Measurements from ENCODE around the gene FAF2. TPM values are rescaled to one million over a fixed set of nuclear protein-coding genes. Genes with fewer than 3 reads are reported as not detected.
"Not testable (repeated sequence)": the region's sequence is repeated elsewhere in the genome, so short reads cannot be mapped to it uniquely, and the experiment has no call there.

The FAF2 gene
- total RNA-seq, 1 donor from 2014 or later: 35.7 TPM

DNA sequence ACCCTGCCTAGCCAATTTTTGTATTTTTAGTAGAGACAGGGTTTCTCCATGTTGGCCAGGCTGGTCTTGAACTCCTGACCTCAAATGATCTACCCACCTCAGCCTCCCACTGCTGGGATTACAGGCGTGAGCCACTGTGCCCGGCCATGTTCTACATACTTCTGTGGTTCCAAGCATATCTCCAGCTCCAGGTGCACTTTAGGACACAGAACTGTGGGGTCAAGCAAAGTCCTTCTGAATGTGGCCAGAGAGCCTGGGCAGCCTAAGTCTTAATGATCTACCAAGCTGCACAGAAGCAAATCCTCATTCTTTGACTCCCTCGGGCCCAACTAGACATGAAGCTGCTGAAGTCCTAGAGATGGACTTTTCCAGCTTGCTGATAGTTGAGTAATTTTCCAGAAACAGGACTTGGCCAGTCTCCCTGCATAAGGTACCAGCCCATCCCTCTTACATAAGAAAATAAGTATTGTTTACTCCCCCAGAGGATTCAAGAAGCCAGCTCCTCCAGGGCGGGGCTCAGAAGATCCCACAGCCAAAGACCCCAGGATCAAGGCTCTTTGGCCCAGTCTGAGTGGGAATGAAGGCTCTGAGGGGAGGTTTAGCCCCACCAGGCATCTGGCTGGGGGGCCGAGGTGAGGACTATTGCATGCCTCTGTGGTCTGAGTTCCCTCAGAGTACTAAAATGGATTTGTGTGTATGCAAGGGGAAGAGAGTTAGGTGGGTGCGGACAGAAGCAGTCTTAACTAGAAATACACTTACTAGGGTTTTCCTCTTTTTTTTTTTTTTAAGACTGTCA, 40.5 kb upstream of the FAF2 start:
- TF ChIP-seq, protein P1, sequence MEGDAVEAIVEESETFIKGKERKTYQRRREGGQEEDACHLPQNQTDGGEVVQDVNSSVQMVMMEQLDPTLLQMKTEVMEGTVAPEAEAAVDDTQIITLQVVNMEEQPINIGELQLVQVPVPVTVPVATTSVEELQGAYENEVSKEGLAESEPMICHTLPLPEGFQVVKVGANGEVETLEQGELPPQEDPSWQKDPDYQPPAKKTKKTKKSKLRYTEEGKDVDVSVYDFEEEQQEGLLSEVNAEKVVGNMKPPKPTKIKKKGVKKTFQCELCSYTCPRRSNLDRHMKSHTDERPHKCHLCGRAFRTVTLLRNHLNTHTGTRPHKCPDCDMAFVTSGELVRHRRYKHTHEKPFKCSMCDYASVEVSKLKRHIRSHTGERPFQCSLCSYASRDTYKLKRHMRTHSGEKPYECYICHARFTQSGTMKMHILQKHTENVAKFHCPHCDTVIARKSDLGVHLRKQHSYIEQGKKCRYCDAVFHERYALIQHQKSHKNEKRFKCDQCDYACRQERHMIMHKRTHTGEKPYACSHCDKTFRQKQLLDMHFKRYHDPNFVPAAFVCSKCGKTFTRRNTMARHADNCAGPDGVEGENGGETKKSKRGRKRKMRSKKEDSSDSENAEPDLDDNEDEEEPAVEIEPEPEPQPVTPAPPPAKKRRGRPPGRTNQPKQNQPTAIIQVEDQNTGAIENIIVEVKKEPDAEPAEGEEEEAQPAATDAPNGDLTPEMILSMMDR (conservative IDR thresholded peaks at IDR 0.05; ENCODE audit: low read depth, low read length): no peak
- DNase-seq (ENCODE audit: low read depth): no peak
- no peak overlapping the region for H3K4me3 ChIP-seq (ENCODE audit: low read depth, low read length)

DNA sequence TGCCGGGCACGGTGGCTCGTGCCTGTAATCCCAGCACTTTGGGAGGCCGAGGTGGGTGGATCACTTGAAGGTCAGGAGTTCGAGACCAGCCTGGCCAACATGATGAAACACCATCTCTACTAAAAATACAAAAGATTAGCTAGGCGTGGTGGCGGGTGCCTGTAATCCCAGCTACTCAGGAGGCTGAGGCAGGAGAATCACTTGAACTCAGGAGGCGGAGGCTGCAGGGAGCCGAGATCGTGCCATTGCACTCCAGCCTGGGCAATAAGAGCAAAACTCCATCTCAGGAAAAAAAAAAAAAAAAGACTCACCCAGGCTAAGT, 40.0 kb upstream of the FAF2 start:
- H3K4me3 ChIP-seq (ENCODE audit: low read depth, low read length): not testable (repeated sequence)

DNA sequence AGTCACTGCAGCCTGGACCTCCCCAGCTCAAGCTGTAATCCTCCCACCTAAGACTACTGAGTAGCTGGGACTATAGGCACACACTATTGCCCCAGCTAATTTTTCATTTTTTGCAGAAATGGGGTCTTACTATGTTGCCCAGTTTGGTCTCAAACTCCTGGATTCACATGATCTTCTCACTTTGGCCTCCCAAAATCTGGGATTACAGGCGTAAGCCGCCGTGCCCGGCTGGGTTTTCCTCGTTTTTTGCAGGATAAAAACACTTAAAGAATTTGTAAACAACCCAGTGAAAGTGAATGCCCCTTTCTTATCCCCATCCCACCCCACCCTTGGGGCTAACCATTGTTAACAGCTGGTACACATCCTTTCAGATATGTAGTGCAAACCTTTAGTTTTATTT, 39.6 kb upstream of the FAF2 start:
- no peak for DNase-seq (ENCODE audit: low read depth)
- TF ChIP-seq, protein P1 (conservative IDR thresholded peaks at IDR 0.05; ENCODE audit: low read depth, low read length): no peak
- no peak overlapping the region for H3K4me3 ChIP-seq (ENCODE audit: low read depth, low read length)

More for the DNA sequence above, 40.0 kb upstream of the FAF2 start:
- not testable (repeated sequence) for DNase-seq (ENCODE audit: low read depth)

DNA sequence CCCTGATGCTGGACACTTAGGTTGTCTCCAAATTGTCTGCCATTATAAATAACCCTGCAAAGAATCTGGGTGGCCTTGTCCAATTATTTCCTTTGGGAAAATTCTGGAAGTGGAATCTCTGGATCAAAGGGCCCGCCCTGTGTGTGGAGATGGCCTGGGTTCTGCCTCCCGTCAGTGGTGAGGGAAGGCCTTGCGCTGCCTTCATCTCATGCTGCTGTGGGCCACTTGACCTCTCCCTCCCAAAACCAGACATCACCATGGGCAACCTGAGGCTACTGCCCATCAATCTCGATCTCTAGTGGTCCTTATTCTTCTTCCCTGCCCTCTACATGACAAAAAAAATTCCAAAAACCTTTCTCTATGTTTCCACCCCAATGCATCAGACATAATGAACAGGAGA, 38.4 kb upstream of the FAF2 start:
- H3K4me3 ChIP-seq (ENCODE audit: low read depth, low read length): no peak overlapping the region
- no peak for DNase-seq (ENCODE audit: low read depth)
- TF ChIP-seq, protein P1 (conservative IDR thresholded peaks at IDR 0.05; ENCODE audit: low read depth, low read length): no peak

DNA sequence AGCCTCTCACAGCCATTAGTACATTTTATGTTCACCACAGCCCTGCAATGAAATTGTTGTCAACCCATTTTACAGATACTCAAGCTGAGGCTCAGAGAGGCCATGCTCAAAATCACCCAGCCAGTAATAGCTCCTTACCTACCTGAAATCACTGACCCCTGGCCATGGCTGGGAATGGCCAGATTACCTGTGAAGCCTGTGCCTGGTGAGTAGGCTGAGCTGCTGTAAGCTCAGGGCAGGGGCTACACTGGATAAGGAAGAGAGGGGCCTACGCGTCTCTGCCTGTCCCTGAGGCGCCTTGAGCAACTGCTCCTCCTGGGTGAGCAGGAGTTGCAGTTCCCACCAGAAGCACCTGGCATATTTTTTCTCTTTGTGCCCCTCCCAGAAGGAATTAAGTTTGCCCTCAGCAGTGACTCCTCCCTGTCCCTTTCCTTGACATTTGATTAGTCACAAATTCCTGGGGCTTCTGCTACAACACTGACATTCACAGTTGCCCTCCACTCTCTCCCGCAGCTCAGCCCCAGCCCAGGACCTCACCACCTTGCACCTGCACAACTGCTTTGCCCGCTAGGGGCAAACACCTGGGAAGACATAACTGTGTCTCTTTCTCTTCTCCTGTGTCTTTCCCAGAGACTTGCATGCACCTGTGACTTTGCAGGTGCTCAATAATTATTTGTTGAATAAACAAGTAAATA, 37.6 kb upstream of the FAF2 start:
- TF ChIP-seq, protein P1 (conservative IDR thresholded peaks at IDR 0.05; ENCODE audit: low read depth, low read length): no peak
- no peak overlapping the region for H3K4me3 ChIP-seq (ENCODE audit: low read depth, low read length)
- DNase-seq (ENCODE audit: low read depth): no peak

DNA sequence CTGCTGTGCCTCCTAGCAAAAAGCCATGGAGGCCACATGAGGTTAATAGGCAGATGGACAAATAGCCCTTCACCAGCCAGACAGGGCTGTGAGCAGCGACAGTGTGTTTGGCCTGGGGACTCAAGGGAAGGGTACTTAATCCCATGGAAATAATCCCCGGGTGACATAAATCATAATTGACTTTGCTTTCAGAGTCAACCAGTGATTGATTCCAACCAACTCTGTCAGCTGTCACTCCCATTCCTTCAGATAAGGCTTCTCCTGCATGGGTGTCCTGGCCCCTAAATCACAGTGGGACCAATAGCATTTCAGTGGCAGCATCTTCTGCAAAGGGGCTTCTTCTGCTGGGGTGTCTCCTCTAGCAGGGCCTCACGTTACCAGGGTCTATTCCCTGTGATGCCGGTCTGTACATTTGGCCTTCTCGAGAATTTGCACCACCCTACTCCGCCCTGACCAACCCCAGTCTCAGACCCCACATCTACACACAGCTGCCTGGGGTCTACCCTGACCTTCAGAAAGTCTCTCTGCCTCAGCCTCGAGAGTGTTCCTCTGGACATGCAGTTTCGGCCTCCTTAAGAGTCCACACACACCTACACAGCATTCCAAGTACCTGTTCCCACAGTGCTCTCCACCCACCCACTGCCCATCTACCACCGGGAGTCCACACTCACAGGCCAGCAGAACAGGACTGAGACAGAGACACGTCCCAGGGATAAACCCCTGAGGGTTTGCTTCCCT, 35.5 kb upstream of the FAF2 start:
- H3K4me3 ChIP-seq (ENCODE audit: low read depth, low read length): no peak overlapping the region
- TF ChIP-seq, protein P1 (conservative IDR thresholded peaks at IDR 0.05; ENCODE audit: low read depth, low read length): no peak
- no peak for DNase-seq (ENCODE audit: low read depth)

DNA sequence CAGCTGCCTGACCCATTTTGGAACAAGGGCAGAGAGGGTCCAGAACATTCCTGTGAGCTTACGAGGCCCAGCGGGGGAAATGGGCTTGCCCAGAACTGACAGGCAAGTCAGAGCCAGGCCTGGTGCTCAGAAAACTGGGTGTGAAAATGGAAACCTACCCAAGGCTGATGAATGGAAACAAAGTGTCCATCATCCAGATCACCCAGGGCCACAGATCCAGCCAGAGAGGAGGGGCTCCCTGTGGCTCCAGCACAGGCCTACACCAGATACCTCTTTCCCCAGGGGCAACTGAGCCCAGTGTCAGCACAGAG, 35.0 kb upstream of the FAF2 start:
- TF ChIP-seq, protein P1 (conservative IDR thresholded peaks at IDR 0.05; ENCODE audit: low read depth, low read length): no peak
- H3K4me3 ChIP-seq (ENCODE audit: low read depth, low read length): no peak overlapping the region
- DNase-seq (ENCODE audit: low read depth): no peak

Measured in epithelial cell of proximal tubule (primary cell).